Renal cortex interstitium (tissue), 11 donors: ENCODE data around the gene MIGA1. TPM values are rescaled to one million over a fixed set of nuclear protein-coding genes. Genes with fewer than 3 reads are reported as not detected.
"Not testable (repeated sequence)": the region's sequence is repeated elsewhere in the genome, so short reads cannot be mapped to it uniquely, and the experiment has no call there.

Experiments used
- DNase-seq, 11 donors: peaks; one replicate each; pipeline ENCODE4 v3.0.0-alpha.2; 2013; ENCODE audit warnings: low read depth in 9 of 11, low spot score in 4 of 11; ENCODE audit errors: extremely low read depth in 1 of 11
- polyA plus RNA-seq, 3 donors: library from polyadenylated mRNA; unstranded; fragments of 120-200 nt; gene quantifications; one replicate each; pipeline ENCODE4 v1.2.1, GENCODE V29; 2013; ENCODE audit not compliant: insufficient read length in 3 of 3

Gene MIGA1
- polyA plus RNA-seq, 3 donors, result 15.7 to 23.3 (median 21.9) TPM

- DNase-seq, result no peak
Measured at GRCh38 chr1:77783141-77783540, 3.7 kb downstream of the MIGA1 start.

GRCh38 chr1:77786093-77786741 lies 6.8 kb downstream of the MIGA1 start:
- not testable (repeated sequence) for DNase-seq

- DNase-seq, result no peak
Measured at GRCh38 chr1:77794550-77794949, 15.1 kb downstream of the MIGA1 start.

GRCh38 chr1:77796695-77797405 lies 17.4 kb downstream of the MIGA1 start:
- DNase-seq, result no peak

GRCh38 chr1:77797991-77798390 lies 18.5 kb downstream of the MIGA1 start:
- no peak for DNase-seq

GRCh38 chr1:77802026-77802425 lies 22.6 kb downstream of the MIGA1 start:
- no peak for DNase-seq

GRCh38 chr1:77803371-77803770 lies 23.9 kb downstream of the MIGA1 start:
- DNase-seq, result no peak

- not testable (repeated sequence) for DNase-seq
Measured at GRCh38 chr1:77809787-77810462, 30.5 kb downstream of the MIGA1 start.

- DNase-seq, result not testable (repeated sequence)
Measured at GRCh38 chr1:77811589-77811988, 32.1 kb downstream of the MIGA1 start.

GRCh38 chr1:77817368-77818209 lies 38.1 kb downstream of the MIGA1 start:
- DNase-seq, result no peak

GRCh38 chr1:77820121-77820520 lies 40.7 kb downstream of the MIGA1 start:
- DNase-seq, result no peak

- DNase-seq, result no peak
Measured at GRCh38 chr1:77824079-77824478, 44.6 kb downstream of the MIGA1 start.

GRCh38 chr1:77824694-77825093 lies 45.2 kb downstream of the MIGA1 start:
- DNase-seq, result no peak

GRCh38 chr1:77825131-77825709 lies 45.8 kb downstream of the MIGA1 start:
- peak in 2 of 11 donors; percentile 8 to 15 for DNase-seq

- not testable (repeated sequence) for DNase-seq
Measured at GRCh38 chr1:77826851-77827250, 47.4 kb downstream of the MIGA1 start.

GRCh38 chr1:77828098-77828497 lies 48.6 kb downstream of the MIGA1 start:
- no peak for DNase-seq

GRCh38 chr1:77829851-77830250 lies 50.4 kb downstream of the MIGA1 start:
- DNase-seq, result no peak

- no peak for DNase-seq
Measured at GRCh38 chr1:77830946-77831345, 51.5 kb downstream of the MIGA1 start.

GRCh38 chr1:77831566-77831965 lies 52.1 kb downstream of the MIGA1 start:
- no peak for DNase-seq
